ENCODE measurements around the gene DSN1.

The DSN1 gene

GRCh38 chr20:36770680-36771079, 2.9 kb downstream of the DSN1 start:
- no peak overlapping the region; the same call in 1 of the 2 replicates for H3K4me2 ChIP-seq (ENCODE audit: low read length)
- H3K27ac ChIP-seq (ENCODE audit: low read depth, low read length, poor library complexity, severe bottlenecking), result no peak overlapping the region

GRCh38 chr20:36768768-36769430, 4.7 kb downstream of the DSN1 start:
- Histone ChIP-seq H2AFZ (ENCODE audit: low read length) (no peak overlapping the region), H3F3A (ENCODE audit: insufficient read depth, low read length) (no peaks in the 10 kb centered on the region), H3K27ac (ENCODE audit: low read depth, low read length, poor library complexity, severe bottlenecking) (no peak overlapping the region), H3K4me1 (ENCODE audit: insufficient read depth, low read length, severe bottlenecking) (peaks cover 32% of the 10 kb centered on the region), H3K9ac (ENCODE audit: low read length) (no peak overlapping the region; the same call in 1 of the 2 replicates), H3K36me3 (ENCODE audit: insufficient read depth, low read length) (peaks cover 57% of the 10 kb centered on the region; the same call in 1 of the 2 replicates), H3K79me2 (ENCODE audit: insufficient read depth, low read length) (peaks cover 9% of the 10 kb centered on the region), H3K4me2 (ENCODE audit: low read length) (peak overlapping the region; percentile 14; the same call in 1 of the 2 replicates), H3K9me3 (ENCODE audit: low read length) (no peaks in the 10 kb centered on the region), H3K9me2 (ENCODE audit: low read depth, low read length) (no peaks in the 10 kb centered on the region), H3K27me3 (ENCODE audit: insufficient read depth, low read length) (no peaks in the 10 kb centered on the region), H4K20me1 (ENCODE audit: insufficient read depth, low read length) (no peaks in the 10 kb centered on the region), H3K4me3 (ENCODE audit: low read depth, low read length, poor library complexity, severe bottlenecking) (no peak overlapping the region)
- no peak for TF ChIP-seq EZH2 (IDR thresholded peaks at IDR 0.05; ENCODE audit: borderline replicate concordance, low read length)
- no peak for TF ChIP-seq CTCF (IDR thresholded peaks at IDR 0.05; ENCODE audit: low read length)

More at GRCh38 chr20:36770680-36771079, 2.9 kb downstream of the DSN1 start:
- H3K79me2 ChIP-seq (ENCODE audit: insufficient read depth, low read length), result peaks cover 9% of the 10 kb centered on the region
- no peaks in the 10 kb centered on the region for H3K9me2 ChIP-seq (ENCODE audit: low read depth, low read length)
- TF ChIP-seq EZH2 (IDR thresholded peaks at IDR 0.05; ENCODE audit: borderline replicate concordance, low read length), result no peak
- H3F3A ChIP-seq (ENCODE audit: insufficient read depth, low read length), result no peaks in the 10 kb centered on the region
- no peak overlapping the region for H3K4me3 ChIP-seq (ENCODE audit: low read depth, low read length, poor library complexity, severe bottlenecking)
- H3K4me1 ChIP-seq (ENCODE audit: insufficient read depth, low read length, severe bottlenecking), result peaks cover 39% of the 10 kb centered on the region
- no peaks in the 10 kb centered on the region for H4K20me1 ChIP-seq (ENCODE audit: insufficient read depth, low read length)
- no peaks in the 10 kb centered on the region for H3K9me3 ChIP-seq (ENCODE audit: low read length)
- H2AFZ ChIP-seq (ENCODE audit: low read length), result no peak overlapping the region
- no peak overlapping the region for H3K9ac ChIP-seq (ENCODE audit: low read length)
- peaks cover 44% of the 10 kb centered on the region; the same call in 1 of the 2 replicates for H3K36me3 ChIP-seq (ENCODE audit: insufficient read depth, low read length)
- H3K27me3 ChIP-seq (ENCODE audit: insufficient read depth, low read length), result no peaks in the 10 kb centered on the region

GRCh38 chr20:36761125-36761524, 12.4 kb downstream of the DSN1 start:
- Histone ChIP-seq H3K79me2 (ENCODE audit: insufficient read depth, low read length) (no peaks in the 10 kb centered on the region), H3K9me3 (ENCODE audit: low read length) (no peaks in the 10 kb centered on the region), H3K9me2 (ENCODE audit: low read depth, low read length) (no peaks in the 10 kb centered on the region), H3K9ac (ENCODE audit: low read length) (no peak overlapping the region), H2AFZ (ENCODE audit: low read length) (no peak overlapping the region), H3F3A (ENCODE audit: insufficient read depth, low read length) (no peaks in the 10 kb centered on the region), H3K4me3 (ENCODE audit: low read depth, low read length, poor library complexity, severe bottlenecking) (no peak overlapping the region), H3K4me1 (ENCODE audit: insufficient read depth, low read length, severe bottlenecking) (peaks cover 11% of the 10 kb centered on the region), H3K27ac (ENCODE audit: low read depth, low read length, poor library complexity, severe bottlenecking) (no peak overlapping the region), H3K27me3 (ENCODE audit: insufficient read depth, low read length) (no peaks in the 10 kb centered on the region), H3K4me2 (ENCODE audit: low read length) (no peak overlapping the region), H3K36me3 (ENCODE audit: insufficient read depth, low read length) (peaks cover 64% of the 10 kb centered on the region), H4K20me1 (ENCODE audit: insufficient read depth, low read length) (no peaks in the 10 kb centered on the region)
- TF ChIP-seq EZH2 (IDR thresholded peaks at IDR 0.05; ENCODE audit: borderline replicate concordance, low read length) (no peak), CTCF (IDR thresholded peaks at IDR 0.05; ENCODE audit: low read length) (no peak)

GRCh38 chr20:36760647-36761046, 12.9 kb downstream of the DSN1 start:
- Histone ChIP-seq H3K4me1 (ENCODE audit: insufficient read depth, low read length, severe bottlenecking) (peaks cover 11% of the 10 kb centered on the region), H3F3A (ENCODE audit: insufficient read depth, low read length) (no peaks in the 10 kb centered on the region), H3K9ac (ENCODE audit: low read length) (no peak overlapping the region), H3K9me2 (ENCODE audit: low read depth, low read length) (no peaks in the 10 kb centered on the region), H3K79me2 (ENCODE audit: insufficient read depth, low read length) (no peaks in the 10 kb centered on the region), H3K9me3 (ENCODE audit: low read length) (no peaks in the 10 kb centered on the region), H3K4me3 (ENCODE audit: low read depth, low read length, poor library complexity, severe bottlenecking) (no peak overlapping the region), H3K27me3 (ENCODE audit: insufficient read depth, low read length) (no peaks in the 10 kb centered on the region), H3K36me3 (ENCODE audit: insufficient read depth, low read length) (peaks cover 65% of the 10 kb centered on the region), H4K20me1 (ENCODE audit: insufficient read depth, low read length) (no peaks in the 10 kb centered on the region), H2AFZ (ENCODE audit: low read length) (no peak overlapping the region), H3K27ac (ENCODE audit: low read depth, low read length, poor library complexity, severe bottlenecking) (no peak overlapping the region), H3K4me2 (ENCODE audit: low read length) (no peak overlapping the region)
- TF ChIP-seq EZH2 (IDR thresholded peaks at IDR 0.05; ENCODE audit: borderline replicate concordance, low read length) (no peak), CTCF (IDR thresholded peaks at IDR 0.05; ENCODE audit: low read length) (no peak)

Data from OCI-LY1 (cell line).